Measurements from ENCODE around the gene RRP1B. TPM values are rescaled to one million over a fixed set of nuclear protein-coding genes. Genes with fewer than 3 reads are reported as not detected.

RRP1B gene
- polyA plus RNA-seq, 1 donor from 2014 or later, result 20.3 TPM

DNA sequence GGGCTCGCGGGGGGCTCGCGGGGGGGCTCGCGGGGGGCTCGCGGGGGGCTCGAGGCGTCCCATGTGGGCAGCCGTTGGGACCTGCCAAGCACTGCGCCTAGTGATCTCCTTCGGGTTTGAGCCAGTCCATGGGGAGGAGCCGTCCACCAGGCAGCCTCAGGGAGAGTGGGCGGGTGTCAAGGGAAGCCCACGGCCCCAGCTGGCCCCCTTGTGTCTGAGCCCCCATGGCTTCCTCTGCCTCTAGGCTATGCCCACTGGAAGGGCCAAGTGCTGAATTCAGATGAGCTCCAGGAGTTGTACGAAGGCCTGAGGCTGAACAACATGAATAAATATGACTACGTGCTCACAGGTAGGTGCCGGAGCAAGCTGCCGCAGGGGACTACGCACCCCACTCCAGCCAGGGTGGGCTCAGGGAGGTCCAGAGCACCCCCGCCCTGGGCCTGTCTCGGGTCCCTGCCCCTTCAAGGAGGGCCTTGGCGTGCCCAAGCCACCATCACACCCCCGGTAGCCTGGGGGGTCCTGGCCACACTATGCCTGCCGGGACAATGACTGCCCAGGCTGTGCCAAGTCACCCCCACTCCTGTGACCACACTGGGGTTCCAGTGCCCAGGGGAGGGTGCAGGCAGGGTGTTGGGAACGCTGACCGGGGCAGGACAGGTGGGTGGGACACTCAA is 82.2 kb downstream of the RRP1B start:
- no peak overlapping the region for H3K9ac ChIP-seq (ENCODE audit: low read length)
- no peaks in the 10 kb centered on the region for H3F3A ChIP-seq (ENCODE audit: insufficient read depth, low read length, poor library complexity, severe bottlenecking)
- no peaks in the 10 kb centered on the region for H4K20me1 ChIP-seq (ENCODE audit: insufficient read depth)
- H3K79me2 ChIP-seq (replicated peaks; ENCODE audit: insufficient read depth, low read length), result no peaks in the 10 kb centered on the region
- no peaks in the 10 kb centered on the region for H3K27me3 ChIP-seq (ENCODE audit: insufficient read depth, low read depth, low read length)
- TF ChIP-seq, protein P1, sequence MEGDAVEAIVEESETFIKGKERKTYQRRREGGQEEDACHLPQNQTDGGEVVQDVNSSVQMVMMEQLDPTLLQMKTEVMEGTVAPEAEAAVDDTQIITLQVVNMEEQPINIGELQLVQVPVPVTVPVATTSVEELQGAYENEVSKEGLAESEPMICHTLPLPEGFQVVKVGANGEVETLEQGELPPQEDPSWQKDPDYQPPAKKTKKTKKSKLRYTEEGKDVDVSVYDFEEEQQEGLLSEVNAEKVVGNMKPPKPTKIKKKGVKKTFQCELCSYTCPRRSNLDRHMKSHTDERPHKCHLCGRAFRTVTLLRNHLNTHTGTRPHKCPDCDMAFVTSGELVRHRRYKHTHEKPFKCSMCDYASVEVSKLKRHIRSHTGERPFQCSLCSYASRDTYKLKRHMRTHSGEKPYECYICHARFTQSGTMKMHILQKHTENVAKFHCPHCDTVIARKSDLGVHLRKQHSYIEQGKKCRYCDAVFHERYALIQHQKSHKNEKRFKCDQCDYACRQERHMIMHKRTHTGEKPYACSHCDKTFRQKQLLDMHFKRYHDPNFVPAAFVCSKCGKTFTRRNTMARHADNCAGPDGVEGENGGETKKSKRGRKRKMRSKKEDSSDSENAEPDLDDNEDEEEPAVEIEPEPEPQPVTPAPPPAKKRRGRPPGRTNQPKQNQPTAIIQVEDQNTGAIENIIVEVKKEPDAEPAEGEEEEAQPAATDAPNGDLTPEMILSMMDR (IDR thresholded peaks at IDR 0.05; ENCODE audit: poor library complexity, severe bottlenecking), result no peak
- TF ChIP-seq SMC3 (conservative IDR thresholded peaks at IDR 0.05; ENCODE audit: poor library complexity) (no peak), POLR2AphosphoS5 (IDR thresholded peaks at IDR 0.05) (no peak), RAD21 (conservative IDR thresholded peaks at IDR 0.05) (no peak), EZH2 (IDR thresholded peaks at IDR 0.05; ENCODE audit: borderline replicate concordance, insufficient read depth, low read length, poor library complexity, severe bottlenecking) (no peak), MXI1 (conservative IDR thresholded peaks at IDR 0.05; ENCODE audit: poor library complexity, severe bottlenecking) (no peak), TAF1 (IDR thresholded peaks at IDR 0.05; ENCODE audit: low read depth) (no peak), EP300 (conservative IDR thresholded peaks at IDR 0.05; ENCODE audit: poor library complexity, severe bottlenecking) (no peak)
- TF ChIP-seq, protein P2, sequence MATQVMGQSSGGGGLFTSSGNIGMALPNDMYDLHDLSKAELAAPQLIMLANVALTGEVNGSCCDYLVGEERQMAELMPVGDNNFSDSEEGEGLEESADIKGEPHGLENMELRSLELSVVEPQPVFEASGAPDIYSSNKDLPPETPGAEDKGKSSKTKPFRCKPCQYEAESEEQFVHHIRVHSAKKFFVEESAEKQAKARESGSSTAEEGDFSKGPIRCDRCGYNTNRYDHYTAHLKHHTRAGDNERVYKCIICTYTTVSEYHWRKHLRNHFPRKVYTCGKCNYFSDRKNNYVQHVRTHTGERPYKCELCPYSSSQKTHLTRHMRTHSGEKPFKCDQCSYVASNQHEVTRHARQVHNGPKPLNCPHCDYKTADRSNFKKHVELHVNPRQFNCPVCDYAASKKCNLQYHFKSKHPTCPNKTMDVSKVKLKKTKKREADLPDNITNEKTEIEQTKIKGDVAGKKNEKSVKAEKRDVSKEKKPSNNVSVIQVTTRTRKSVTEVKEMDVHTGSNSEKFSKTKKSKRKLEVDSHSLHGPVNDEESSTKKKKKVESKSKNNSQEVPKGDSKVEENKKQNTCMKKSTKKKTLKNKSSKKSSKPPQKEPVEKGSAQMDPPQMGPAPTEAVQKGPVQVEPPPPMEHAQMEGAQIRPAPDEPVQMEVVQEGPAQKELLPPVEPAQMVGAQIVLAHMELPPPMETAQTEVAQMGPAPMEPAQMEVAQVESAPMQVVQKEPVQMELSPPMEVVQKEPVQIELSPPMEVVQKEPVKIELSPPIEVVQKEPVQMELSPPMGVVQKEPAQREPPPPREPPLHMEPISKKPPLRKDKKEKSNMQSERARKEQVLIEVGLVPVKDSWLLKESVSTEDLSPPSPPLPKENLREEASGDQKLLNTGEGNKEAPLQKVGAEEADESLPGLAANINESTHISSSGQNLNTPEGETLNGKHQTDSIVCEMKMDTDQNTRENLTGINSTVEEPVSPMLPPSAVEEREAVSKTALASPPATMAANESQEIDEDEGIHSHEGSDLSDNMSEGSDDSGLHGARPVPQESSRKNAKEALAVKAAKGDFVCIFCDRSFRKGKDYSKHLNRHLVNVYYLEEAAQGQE (IDR thresholded peaks at IDR 0.05; ENCODE audit: borderline replicate concordance), result no peak
- H3K4me2 ChIP-seq (ENCODE audit: low read length), result no peak overlapping the region
- H3K4me3 ChIP-seq (ENCODE audit: low read length), result no peak overlapping the region
- no peak overlapping the region for H3K27ac ChIP-seq (ENCODE audit: low read length)
- no peak overlapping the region for H2AFZ ChIP-seq (ENCODE audit: low read depth, low read length)
- no peaks in the 10 kb centered on the region for H3K9me3 ChIP-seq (ENCODE audit: low read length)
- H3K9me2 ChIP-seq (ENCODE audit: insufficient read depth, low read length), result no peaks in the 10 kb centered on the region
- H3K36me3 ChIP-seq (ENCODE audit: insufficient read depth, low read length), result no peaks in the 10 kb centered on the region

DNA sequence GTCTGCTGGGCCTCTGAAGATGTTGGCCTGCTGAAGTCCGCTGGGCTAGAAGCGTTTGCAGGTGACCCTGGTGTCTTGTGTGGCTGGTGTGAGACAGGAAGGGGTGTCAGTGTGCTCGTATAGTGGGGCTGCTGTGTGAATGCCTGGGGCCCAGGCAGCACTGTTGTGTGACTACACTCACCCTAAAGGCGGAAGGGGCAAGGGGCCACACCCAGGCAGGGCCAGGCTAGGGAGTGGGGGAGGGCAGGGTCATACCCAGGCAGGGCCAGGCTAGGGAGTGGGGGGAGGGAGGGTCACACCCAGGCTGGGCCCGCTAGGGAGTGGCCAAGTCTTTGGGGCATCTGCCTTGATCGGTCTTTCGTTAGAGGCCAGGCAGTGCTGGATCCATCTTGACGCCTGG is 84.6 kb downstream of the RRP1B start:
- Histone ChIP-seq H4K20me1 (ENCODE audit: insufficient read depth) (no peaks in the 10 kb centered on the region), H3K36me3 (ENCODE audit: insufficient read depth, low read length) (no peaks in the 10 kb centered on the region), H3K9me2 (ENCODE audit: insufficient read depth, low read length) (no peaks in the 10 kb centered on the region), H3K27me3 (ENCODE audit: insufficient read depth, low read depth, low read length) (no peaks in the 10 kb centered on the region), H3K27ac (ENCODE audit: low read length) (no peak overlapping the region), H3F3A (ENCODE audit: insufficient read depth, low read length, poor library complexity, severe bottlenecking) (no peaks in the 10 kb centered on the region), H3K4me2 (ENCODE audit: low read length) (no peak overlapping the region), H3K79me2 (replicated peaks; ENCODE audit: insufficient read depth, low read length) (no peaks in the 10 kb centered on the region), H2AFZ (ENCODE audit: low read depth, low read length) (no peak overlapping the region), H3K4me3 (ENCODE audit: low read length) (no peak overlapping the region), H3K9ac (ENCODE audit: low read length) (no peak overlapping the region), H3K9me3 (ENCODE audit: low read length) (no peaks in the 10 kb centered on the region)
- no peak for TF ChIP-seq MXI1 (conservative IDR thresholded peaks at IDR 0.05; ENCODE audit: poor library complexity, severe bottlenecking)
- TF ChIP-seq POLR2AphosphoS5 (IDR thresholded peaks at IDR 0.05), result no peak
- TF ChIP-seq TAF1 (IDR thresholded peaks at IDR 0.05; ENCODE audit: low read depth), result no peak
- TF ChIP-seq, protein P2 (IDR thresholded peaks at IDR 0.05; ENCODE audit: borderline replicate concordance), result no peak
- TF ChIP-seq EP300 (conservative IDR thresholded peaks at IDR 0.05; ENCODE audit: poor library complexity, severe bottlenecking), result no peak
- no peak for TF ChIP-seq EZH2 (IDR thresholded peaks at IDR 0.05; ENCODE audit: borderline replicate concordance, insufficient read depth, low read length, poor library complexity, severe bottlenecking)
- TF ChIP-seq, protein P1 (IDR thresholded peaks at IDR 0.05; ENCODE audit: poor library complexity, severe bottlenecking), result no peak
- no peak for TF ChIP-seq SMC3 (conservative IDR thresholded peaks at IDR 0.05; ENCODE audit: poor library complexity)
